Left ventricle myocardium inferior (tissue), 1 donor: ENCODE data around the gene NSFL1C. TPM values are rescaled to one million over a fixed set of nuclear protein-coding genes. Genes with fewer than 3 reads are reported as not detected.

ENCODE experiments used
- DNase-seq: peaks from one replicate; pipeline ENCODE4 v3.0.0-alpha.2; 2020
- H3K27ac ChIP-seq: fragments of 200-600 bp; replicated peaks from 2 replicates; pipeline ENCODE4 v1.8.0; 2021
- H3K27me3 ChIP-seq: fragments of 200-600 bp; 2 replicates; pipeline ENCODE4 v1.8.0; 2021; ENCODE audit warnings: low read depth
- H3K36me3 ChIP-seq: fragments of 200-600 bp; 2 replicates; pipeline ENCODE4 v1.8.0; 2021
- H3K4me1 ChIP-seq: fragments of 200-600 bp; 2 replicates; pipeline ENCODE4 v1.8.0; 2021
- H3K4me3 ChIP-seq: fragments of 200-600 bp; 2 replicates; pipeline ENCODE4 v1.8.0; 2021; ENCODE audit warnings: mild to moderate bottlenecking, moderate library complexity
- H3K9me3 ChIP-seq: fragments of 200-600 bp; replicated peaks from 2 replicates; pipeline ENCODE4 v1.8.0; 2021
- intact Hi-C: fragments of 100-400 bp; cut with micrococcal nuclease; formaldehyde crosslinking; loops from one replicate; pipeline ENCODE4 v1.11.0; 2022
- total RNA-seq: library from RNA; stranded (reverse); fragmentation: NEBNext Ultra II Directional; extraction: Animal tissue kit (Norgen Biotek cat#: 25700); gene quantifications from one replicate; pipeline ENCODE4 v1.2.1, GENCODE V29; 2021
- TF ChIP-seq, protein P1 (sequence below): fragments of 200-600 bp; IDR thresholded peaks from 2 replicates; pipeline ENCODE4 v1.8.0; 2021; ENCODE audit warnings: antibody characterized with exemption, mild to moderate bottlenecking, borderline replicate concordance
- donor health status: DM: no; HTN: yes; CAD: no; lungs with severe emphysema.

The NSFL1C gene
- total RNA-seq, 1 donor from 2014 or later = 56.6 TPM

- Histone ChIP-seq H3K4me1 (peaks cover 48% of the 10 kb centered on the region), H3K27ac (peak overlapping the region; percentile 95), H3K27me3 (no peaks in the 10 kb centered on the region), H3K4me3 (no peak overlapping the region), H3K9me3 (no peaks in the 10 kb centered on the region), H3K36me3 (peaks cover 17% of the 10 kb centered on the region)
- TF ChIP-seq, protein P1, sequence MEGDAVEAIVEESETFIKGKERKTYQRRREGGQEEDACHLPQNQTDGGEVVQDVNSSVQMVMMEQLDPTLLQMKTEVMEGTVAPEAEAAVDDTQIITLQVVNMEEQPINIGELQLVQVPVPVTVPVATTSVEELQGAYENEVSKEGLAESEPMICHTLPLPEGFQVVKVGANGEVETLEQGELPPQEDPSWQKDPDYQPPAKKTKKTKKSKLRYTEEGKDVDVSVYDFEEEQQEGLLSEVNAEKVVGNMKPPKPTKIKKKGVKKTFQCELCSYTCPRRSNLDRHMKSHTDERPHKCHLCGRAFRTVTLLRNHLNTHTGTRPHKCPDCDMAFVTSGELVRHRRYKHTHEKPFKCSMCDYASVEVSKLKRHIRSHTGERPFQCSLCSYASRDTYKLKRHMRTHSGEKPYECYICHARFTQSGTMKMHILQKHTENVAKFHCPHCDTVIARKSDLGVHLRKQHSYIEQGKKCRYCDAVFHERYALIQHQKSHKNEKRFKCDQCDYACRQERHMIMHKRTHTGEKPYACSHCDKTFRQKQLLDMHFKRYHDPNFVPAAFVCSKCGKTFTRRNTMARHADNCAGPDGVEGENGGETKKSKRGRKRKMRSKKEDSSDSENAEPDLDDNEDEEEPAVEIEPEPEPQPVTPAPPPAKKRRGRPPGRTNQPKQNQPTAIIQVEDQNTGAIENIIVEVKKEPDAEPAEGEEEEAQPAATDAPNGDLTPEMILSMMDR = no peak
- intact Hi-C loops = no loop called here
- DNase-seq = no peak
These were observed 1.5 kb upstream of the NSFL1C start for GRCh38 chr20:1468117-1468624.

DNA sequence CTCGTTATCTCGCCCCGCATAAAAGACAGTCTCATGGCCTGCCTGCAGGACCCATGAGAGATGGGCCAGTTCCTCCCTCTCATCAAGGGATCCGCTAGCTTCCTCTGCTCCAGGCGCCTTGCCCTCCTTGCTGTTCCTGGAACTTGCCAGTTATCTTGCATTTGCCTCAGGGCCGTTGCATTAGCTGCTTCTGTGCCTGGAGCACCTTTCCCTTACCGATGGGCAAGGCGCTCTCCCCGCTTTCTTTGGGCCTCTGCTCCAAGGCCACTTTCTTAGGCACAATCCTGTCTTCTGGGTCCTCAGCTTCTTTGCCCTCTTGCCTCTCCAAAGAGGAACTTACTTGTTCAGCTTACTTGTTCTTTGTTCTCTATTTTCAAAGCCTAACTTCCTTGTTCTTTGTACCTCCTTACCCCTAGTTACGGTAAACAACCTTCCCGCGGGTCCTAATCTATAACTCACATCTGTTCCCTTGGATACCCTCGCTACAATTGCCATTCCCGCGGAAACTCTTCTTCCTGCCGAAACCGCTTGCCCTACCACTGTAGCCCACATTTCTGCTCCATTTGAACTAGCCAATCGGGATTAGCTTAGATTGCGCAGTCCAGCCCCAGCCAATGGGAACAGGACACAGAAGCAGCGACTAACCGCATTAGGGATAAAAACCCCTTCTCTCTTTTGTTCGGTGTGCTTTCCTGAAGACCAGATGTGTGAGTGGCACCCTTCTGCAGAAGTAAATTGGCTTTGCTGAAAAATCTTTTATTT lies 887 bp upstream of the NSFL1C start:
- intact Hi-C loops = no loop called here
- peaks cover 53% of the 10 kb centered on the region for H3K4me1 ChIP-seq

GRCh38 chr20:1467082-1467354 lies 369 bp upstream of the NSFL1C start:
- H3K4me1 ChIP-seq = peaks cover 57% of the 10 kb centered on the region
- H3K27ac ChIP-seq = peak overlapping the region; percentile 95
- intact Hi-C loops = no loop called here
- H3K36me3 ChIP-seq = peaks cover 26% of the 10 kb centered on the region
- no peaks in the 10 kb centered on the region for H3K27me3 ChIP-seq
- H3K4me3 ChIP-seq = peak overlapping the region; percentile 100
- no peaks in the 10 kb centered on the region for H3K9me3 ChIP-seq
- TF ChIP-seq, protein P1 = no peak
- DNase-seq = no peak

More for the DNA sequence above, 887 bp upstream of the NSFL1C start:
- Histone ChIP-seq H3K27me3 (no peaks in the 10 kb centered on the region), H3K4me3 (peak overlapping the region; percentile 100), H3K27ac (peak overlapping the region; percentile 95), H3K36me3 (peaks cover 22% of the 10 kb centered on the region), H3K9me3 (no peaks in the 10 kb centered on the region)
- TF ChIP-seq, protein P1 = no peak
- no peak for DNase-seq

DNA sequence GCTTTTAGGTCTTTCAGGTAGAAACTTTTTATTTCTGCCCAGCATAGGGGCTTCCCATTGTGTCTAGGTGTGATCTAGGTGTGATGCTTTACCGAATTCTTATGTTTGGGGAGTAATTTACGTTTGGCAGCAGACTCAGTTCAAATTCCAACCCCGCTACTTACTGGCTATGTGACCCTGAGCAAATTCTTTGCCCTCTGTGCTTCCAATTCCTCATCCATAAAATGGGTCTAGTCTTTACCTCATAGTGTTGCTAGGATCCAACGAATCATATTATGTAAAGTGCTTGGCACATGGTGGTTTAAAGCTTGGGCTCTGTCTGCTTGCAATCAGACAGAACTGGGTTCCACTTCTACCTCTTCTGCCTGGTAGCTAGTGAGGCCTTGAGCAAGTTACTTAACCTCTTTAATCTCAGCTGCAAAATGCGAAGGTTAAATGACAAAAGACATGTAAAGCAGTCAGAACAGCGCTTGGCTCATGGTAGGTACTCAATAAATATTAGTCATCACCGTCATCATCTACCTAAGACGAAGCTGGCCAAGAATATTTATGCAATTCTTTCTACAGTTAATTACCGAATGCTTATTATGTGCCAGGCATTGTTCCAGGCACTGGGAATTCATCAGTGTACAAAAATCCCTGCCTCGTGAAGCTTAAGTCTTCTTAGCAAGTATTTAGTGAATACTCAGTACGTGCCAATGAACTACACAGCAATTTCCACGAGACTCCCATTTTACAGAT lies 1.0 kb downstream of the NSFL1C start:
- Histone ChIP-seq H3K27ac (peak overlapping the region; percentile 95), H3K4me1 (peaks cover 58% of the 10 kb centered on the region), H3K4me3 (peak overlapping the region; percentile 100), H3K36me3 (peaks cover 37% of the 10 kb centered on the region), H3K27me3 (no peaks in the 10 kb centered on the region), H3K9me3 (no peaks in the 10 kb centered on the region)
- intact Hi-C loops = no loop called here
- TF ChIP-seq, protein P1 = no peak
- no peak for DNase-seq

- H3K27me3 ChIP-seq = no peaks in the 10 kb centered on the region
- peaks cover 52% of the 10 kb centered on the region for H3K36me3 ChIP-seq
- intact Hi-C loops = no loop called here
- H3K4me1 ChIP-seq = peaks cover 49% of the 10 kb centered on the region
- H3K27ac ChIP-seq = no peak overlapping the region
- DNase-seq = no peak
- H3K9me3 ChIP-seq = no peaks in the 10 kb centered on the region
- no peak overlapping the region for H3K4me3 ChIP-seq
- TF ChIP-seq, protein P1 = no peak
These were observed 2.6 kb downstream of the NSFL1C start for GRCh38 chr20:1463971-1464570.
